ENCODE data around the gene PLD5.
"Not testable (repeated sequence)": the region's sequence is repeated elsewhere in the genome, so short reads cannot be mapped to it uniquely, and the experiment has no call there.

PLD5 gene

DNA sequence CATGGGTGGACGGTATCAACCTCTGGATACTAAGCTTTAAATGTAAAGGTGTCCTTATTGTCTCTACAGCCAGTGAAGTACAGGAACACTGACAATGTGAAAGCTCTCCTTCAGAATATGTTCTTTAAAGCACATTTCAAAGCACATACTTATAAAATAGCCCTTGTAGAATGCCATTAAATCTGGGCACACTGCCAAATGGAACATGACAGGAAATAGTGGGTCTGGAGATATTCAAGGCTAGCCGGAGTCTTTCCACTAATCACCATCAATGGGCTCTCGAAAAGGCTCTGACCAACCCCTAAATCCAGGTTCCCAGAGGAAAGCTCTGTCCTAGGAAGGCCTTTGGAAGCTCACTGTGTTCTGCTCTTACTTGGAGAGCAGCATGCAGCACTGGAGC lies 46.6 kb downstream of the PLD5 start:
- no peak for FAIRE-seq

DNA sequence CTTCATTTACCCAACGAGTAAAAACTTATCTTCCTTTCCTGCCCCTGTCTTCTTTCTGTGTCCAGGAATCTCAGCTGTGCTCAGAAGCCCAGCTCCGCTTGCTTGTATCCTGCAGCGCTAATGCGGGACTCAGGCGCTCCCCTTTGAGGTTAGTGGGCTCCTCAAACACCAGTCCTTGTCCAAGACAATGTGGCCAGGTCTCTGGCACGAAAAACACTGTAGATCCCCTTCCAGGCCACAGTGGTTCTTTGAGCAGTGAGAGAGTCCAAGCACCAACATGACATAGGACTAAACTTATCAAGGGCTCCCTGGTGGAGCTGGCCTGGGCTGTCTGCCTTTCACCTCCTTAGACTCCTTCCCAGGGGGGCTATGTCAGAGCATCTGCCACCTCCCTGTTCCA lies 53.7 kb downstream of the PLD5 start:
- FAIRE-seq: no peak

DNA sequence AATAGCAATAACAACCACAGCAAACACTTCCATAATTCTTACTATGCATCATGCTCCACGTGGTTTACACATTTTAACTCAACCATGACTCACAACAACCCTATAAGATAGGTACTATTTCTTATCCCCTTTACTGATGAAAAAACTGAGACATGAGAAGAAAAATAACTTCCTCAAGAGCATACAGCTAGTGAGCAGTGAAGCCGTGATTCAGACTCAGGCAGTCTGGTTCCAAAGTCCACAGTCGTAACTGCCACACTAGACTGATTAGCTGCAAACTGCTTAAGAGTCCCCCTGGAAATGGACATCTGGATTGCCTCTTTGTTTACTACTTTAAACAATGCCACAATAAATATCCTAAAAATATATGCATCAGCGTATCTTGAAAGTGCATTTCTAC lies 55.7 kb downstream of the PLD5 start:
- no peak for FAIRE-seq

DNA sequence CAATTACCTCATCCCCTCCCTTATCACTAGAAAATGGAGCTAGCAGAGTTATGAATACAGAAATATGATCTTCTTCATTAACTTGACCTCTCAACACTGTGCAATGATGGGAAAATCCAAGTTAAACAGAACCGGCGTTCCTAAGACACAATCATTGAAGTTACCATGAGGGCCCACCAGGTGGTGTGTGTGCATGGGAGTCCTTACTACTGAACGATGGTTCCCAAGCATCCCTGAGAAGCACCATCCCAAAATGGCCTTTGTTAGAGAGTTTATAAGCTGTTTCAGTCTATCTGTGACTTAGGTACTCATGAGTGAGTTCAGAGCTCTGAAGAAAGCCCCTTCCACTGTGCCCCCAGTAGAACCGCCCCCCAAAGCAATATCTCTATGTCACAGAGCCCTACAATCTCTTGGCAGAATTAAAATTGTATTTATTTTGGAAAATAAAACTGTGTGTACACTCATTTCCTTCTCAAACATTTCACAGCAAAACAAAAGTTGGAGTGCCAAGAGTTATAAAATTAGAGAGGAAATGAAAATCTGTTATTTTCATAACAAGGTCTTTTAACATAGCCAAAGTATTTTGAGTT lies 56.8 kb downstream of the PLD5 start:
- FAIRE-seq: peak; percentile 64

DNA sequence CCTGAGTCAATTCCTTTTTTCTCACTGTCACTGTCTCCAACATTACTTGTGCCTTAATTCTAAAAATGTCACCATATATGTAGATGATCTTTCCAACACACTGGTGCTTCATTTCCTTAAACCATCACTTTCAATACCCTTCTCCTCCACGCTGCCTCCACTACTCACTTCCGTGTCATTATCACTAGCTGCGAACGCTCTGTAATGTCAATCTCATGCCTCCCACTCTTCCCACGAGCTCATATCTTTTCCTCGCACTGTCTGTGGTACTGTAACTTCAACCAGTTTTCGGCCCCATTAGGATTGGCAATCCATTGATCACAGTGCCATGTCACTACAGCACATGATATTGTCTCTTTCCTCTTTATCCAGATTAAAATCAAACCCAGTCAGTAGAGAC lies 61.6 kb downstream of the PLD5 start:
- FAIRE-seq: no peak

DNA sequence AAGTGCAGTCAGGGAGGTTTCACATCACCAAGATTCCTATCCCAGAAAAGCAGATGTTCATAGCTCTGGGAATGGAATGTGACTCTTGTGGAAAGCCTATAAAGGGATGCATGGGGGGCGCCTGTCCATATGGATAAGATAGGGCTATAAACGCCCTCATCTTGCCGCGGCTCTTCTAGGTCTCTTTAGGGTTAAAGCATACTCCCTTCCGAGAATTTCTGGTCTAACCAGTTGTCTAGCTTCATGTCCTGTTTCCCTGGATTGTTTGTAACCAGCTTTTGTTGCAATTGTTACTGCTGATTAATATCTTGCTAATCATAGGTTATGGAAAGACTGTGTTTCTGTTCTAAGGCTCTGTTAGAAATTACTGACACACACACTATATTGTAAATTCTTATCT lies 64.8 kb downstream of the PLD5 start:
- FAIRE-seq: not testable (repeated sequence)

DNA sequence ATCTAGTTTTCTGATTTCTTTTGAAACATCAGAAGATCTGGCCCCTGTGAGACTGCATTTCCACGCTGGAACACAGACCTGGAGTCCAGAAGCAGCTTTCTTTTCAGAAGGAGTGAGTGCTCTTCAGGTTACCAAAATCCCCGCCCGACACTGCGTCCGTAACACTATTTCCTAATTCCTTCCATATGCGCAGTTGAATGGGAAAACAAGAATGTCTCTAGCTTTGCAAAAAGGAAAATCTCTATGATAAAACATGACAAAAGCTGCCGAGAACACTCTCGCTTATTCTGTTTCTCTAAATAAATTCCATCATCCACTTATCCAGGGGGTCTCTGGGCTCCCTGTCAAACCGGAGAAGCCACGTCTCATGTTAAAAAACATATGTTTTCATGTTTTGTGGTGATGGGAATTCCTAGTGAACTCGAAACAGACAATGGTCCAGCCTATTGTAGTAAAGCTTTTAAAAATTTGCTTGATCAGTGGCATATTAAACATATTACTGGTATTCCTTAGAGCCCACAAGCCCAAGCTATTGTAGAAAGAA lies 67.7 kb downstream of the PLD5 start:
- no peak for FAIRE-seq

DNA sequence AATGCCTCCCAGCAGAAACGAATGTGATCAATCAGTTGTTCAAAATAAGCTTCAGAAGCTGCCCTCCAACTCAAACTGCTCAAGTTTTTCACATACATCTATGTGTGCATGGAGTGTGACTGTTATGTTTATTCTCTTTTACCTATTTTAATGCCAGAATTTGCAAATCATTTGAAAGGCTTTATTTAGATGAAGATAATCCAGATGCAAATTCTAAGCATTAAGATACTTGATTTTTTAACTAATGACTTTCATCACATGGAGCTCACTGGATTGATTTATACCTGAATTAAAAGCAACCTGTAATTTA lies 69.5 kb downstream of the PLD5 start:
- no peak for FAIRE-seq

DNA sequence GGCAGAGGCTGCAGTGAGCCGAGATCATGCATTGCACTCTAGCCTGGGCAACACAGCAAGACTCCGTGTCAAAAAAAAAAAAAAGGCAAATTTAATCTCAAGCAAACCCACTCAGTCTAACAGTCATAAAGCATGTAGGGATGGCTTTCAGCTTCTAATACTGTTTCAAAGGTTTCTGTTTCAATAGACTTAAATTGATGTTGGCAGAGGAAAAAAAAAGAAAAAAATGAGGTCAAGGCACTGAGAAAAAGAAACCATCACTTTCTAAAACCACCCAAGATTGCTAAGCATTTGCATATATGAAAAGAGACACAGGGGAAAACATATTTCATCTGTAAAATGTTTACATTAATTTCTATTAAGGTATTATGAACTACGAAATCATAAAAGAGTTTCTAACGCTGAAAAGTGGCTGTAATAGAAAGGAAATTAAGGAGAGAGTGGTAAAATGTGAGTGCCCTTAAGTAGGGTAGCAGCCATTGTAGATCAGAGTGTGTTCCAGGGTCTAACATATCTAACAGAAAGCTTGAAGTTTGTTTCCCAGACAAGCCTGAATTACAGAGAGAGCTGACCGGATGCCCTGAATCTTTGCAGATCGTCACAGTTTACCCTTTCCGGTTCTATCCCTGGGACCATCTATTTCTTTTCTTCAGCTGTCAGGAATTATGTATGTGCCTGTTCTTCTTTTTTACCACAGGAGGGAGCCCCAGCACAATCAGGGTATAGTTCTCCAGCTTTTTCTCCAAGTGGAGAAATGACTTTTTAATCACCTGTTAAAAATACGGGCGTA lies 70.0 kb downstream of the PLD5 start:
- FAIRE-seq: no peak

DNA sequence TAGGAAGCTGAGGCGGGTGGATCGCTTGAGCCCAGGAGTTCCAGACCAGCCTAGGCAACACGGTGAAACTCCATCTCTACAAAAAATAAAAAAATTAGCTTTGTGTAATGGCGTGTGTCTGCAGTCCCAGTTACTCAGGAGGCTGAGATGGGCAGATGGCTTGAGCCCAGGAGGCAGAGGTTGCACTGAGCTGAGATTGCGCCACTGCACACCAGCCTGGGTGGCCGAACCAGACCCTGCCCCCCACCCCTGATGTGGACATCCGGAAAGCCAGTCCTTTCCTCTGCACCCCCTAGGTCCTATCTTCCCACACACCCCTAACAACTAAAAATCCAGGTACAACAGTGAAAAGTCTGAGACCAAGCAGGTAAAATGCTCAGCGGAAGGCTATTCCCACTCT lies 71.9 kb downstream of the PLD5 start:
- FAIRE-seq: no peak

DNA sequence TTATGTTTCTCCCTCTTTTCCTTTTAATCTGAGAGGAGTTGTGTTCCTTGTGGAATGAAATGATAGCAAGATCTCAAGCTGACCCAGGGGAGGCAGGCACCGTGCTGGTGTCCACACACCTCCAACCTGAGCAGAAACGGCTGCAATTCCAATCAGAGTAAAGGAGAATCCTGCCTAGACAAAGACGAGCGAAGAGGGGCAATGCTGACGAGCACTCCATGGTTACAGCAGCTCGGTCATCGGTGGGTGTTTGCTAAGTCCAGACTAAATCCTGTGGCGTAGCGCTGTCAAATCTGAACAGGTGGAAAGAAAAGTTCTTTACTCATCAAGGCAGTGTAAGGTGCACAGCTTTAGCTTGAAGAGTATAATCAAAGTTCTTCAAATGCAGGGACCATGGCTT lies 74.8 kb downstream of the PLD5 start:
- no peak for FAIRE-seq

DNA sequence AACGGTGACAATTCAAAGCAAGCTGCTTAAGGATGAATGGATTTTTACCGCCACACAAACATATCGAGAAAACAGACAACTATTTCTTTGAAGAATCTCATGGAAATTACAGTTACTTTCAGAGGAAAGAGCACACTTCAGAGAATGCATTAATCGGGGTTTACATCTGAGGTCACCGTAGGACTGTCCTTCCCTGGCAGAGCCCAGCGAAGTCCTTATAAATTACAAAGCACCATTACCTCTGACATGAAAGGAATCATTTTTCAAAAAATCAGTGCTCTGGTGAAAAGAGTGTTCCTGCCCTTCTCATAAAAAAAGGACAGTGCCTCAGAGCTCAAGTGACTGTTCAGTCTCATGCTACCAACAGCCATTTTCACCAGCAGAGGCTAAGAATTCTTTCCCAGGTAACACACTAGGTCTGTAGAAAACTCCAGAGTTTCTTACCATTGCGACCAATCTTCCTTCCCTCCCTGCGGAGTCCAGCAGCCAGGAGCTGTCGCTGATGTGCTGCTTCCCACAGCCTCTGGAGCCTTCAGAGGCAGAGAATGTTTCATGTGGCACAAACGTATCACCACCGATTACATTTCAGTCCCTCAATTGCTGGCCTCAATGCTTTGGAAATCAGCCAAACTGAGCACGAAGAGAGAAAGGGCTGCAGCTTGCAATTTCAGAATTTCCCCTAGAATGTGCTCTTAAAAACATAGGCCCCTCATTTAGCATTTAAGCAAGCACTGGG lies 75.4 kb downstream of the PLD5 start:
- no peak for FAIRE-seq

DNA sequence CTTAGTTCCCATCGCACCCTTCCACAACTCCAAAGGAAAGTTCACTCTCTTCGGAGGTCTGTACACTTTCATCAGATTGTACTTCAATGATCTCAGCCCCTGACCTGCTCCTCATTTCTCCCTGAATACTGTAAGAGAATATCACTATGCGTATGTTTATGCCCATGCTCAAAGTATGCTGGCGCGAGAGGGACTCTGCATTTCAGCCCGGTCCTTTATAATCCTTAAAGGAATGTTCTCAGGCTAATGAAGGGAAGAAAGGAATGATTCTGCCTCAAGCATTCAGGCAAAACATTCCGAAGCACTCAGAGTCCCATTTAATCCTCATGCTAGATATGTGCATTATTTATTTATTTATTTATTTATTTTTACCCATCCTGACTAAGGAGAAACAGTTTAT lies 76.8 kb downstream of the PLD5 start:
- no peak for FAIRE-seq

DNA sequence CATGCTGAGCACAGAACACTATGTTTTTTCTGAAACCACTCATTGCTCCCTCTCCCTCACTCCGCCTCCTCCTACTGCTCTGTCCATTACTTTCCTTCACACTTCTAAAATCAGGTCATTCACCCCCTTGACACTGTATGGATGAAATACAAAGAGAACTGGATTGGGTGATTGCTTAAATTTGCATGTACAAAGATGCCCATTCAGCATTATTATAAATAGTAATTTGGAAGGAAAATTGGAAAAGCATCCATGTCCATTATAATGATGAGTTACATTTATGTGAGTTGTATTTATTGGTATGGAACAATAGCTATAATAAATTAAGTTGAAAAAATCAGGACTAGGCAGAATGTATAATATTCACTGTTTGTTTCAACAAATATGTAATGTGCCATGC lies 83.7 kb downstream of the PLD5 start:
- no peak for FAIRE-seq

DNA sequence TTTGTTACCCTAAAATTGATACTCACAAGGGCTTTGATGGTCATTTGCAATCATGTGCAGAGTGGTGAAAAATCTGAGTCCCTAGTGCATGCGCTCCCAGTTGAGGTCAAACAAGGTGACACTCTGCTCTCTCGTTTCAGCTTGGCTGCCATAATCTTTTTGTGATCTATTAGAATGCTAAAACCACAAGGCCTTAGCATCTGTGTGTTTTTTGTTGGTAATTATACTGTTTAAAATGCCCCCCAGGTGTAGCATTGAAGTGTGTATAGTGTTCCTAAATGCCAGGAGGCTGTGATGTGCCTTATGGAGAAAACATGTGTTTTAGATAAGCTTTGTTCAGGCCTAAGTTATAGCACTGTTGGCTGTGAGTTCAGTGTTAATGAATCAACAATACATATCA lies 89.3 kb downstream of the PLD5 start:
- no peak for FAIRE-seq

DNA sequence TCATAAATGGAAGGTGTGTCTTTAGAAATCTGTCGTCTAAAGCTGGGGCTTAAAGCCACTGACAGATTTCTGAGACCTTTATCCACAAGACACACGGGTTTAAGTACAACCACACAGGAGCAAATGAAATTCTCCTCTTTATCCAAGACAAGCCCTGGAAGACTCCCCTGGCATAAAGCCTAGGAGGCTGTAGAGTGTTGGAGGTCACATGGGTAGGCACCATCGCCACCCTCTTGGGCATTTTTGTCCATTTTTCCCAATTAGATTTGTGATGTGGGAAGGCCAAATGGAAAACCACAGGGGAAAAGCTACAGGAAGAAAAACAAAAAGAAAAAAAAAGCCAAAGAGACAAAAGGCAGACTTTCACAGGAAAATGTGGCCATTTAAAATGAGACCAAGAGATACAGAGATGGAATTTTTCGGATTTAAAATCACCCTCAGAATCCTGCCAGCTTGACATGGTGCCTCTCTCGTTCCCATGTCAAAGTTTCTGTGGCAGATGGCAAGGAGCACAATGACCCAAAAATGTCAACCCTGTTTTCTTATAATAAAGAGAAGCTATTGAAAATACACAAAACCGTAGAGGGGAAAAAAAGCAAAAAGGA lies 91.9 kb downstream of the PLD5 start:
- no peak for FAIRE-seq

DNA sequence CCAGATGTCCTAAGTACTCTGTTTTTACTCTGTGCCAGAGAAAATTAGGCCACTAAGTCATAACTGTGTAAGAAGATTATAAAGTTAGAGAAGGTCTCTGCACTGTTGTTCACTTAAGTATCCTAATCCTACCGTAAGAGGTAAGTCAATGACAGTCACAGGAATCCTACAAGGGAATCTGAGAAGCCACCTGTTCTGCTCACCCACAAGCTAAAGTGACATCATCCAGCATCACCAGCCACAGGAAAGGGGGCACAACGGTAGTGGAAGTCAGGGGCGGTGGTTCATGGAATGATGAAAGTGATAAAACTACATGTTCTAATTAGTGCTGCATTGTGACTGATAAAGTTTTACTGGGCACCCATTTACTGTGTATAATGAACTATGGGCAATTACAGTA lies 92.7 kb downstream of the PLD5 start:
- FAIRE-seq: no peak

DNA sequence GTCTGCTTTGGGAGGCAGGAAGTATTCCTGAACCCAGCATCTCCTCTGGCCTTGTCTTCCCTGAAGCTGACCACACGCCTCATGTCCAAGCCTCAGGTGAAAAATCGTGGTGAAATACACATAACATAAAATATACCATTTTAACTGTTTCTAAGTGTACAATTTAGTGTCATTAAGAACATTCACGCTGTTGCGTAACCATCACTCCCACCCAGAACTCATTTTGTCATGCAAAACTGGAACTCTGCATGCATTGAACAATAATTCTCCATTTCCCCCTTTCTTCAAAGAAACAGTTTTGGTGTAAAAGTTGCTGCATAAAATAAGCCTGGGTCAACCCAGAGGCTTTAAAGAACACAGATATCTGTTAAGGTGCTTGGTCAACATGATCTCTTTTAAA lies 93.5 kb downstream of the PLD5 start:
- no peak for FAIRE-seq

DNA sequence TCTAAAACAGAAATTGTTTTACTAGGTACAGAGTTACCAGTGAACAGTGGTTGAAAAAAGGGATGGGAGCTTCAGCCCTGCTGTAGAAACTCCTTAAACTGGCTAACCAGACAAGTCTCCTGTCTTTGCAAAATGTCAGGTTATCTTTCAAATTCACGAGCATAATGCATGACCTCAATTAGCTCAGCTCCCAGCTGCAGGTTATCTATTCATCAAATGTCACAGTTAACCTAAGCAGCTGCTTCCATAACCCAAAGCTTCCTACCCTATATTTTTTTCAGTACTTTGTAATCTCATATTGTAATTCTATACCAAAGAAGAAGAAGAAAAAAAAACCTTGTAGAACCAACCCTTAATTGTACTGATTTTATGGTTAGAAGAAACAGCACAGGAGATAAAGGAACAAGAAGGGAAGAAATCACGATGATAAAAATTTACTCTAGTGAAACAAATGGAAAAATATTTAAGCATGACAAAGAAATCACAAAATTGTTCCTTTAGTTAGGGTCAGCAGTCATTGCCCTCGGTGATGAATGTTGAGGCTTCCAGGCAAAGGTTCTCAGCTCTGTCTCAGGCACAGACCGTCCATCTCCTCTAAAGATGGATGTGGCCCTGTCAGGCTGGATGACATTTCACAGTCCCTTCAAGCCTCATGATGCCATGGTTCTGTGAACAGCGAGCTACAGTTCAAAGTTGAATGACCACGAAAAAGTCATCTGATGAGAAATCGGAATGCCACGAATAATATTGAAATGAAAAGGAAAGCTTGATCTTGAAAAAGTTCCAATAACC lies 95.9 kb downstream of the PLD5 start:
- FAIRE-seq: no peak

DNA sequence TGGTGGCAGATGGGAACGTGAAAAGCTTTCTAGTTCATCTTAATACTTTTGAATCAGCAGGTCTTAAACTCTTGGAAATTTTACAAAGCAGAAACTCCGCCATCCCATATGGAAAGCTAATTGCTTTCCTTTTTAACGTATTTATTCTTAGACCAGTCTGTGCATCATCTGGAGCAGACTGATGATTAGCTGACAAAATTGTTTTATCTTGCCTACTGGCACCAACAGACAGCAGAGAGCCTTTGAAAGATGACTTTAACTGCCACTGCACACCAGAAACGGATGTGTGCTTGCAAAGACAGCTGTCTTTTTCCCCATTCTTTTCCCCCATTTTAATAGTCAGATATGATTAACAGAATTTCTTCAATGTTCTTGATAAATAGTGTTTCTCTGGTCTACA lies 97.0 kb downstream of the PLD5 start:
- no peak for FAIRE-seq

DNA sequence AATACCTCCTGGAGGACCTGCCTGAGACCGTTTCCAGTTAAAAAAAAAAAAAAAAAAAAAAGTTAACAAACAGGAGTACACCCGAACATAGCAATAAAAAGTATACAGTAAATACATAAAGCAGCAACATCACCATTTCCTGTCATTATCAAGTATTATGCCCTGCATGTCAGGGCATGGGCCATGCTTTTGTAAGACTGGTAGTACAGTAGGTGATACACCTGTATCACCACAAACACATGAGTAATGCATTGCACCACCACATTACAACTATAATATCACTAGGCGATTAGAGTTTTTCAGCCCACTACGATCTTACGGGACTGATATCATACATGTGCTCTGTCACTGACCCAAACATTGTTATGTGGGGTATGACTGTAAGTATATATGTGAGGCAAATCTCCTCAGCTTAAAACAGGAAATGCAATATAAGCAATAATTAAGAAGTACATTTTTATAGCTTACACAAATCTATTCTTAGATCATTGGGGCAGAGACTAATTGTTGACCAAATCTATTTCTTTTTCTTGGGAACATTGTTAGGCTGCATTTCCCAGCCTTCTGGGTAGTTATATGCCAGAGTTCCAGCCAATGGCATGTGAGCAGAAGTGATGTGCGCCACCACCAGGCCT lies 98.1 kb downstream of the PLD5 start:
- no peak for FAIRE-seq

DNA sequence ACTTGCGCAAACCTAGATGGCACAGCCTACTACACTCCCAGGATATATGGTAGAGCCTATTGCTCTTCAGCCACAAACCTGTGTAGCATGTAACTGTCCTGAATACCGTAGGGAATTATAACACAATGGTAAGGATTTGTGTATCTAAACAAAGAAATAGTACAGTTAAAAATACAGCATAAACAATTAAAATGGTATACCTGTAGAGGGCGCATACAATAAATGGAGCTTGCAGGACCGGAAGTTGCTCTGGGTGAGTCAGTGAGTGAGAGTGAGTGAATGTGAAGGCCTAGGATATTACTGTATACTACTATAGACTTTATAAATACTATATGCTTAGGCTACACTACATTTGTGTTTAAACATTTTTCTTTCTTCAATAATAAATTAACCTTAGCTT lies 99.3 kb downstream of the PLD5 start:
- FAIRE-seq: no peak
